PFSK-1 (cell line): ENCODE measurements around the gene VTCN1.

Source experiments
- POLR2AphosphoS5 ChIP-seq: IDR thresholded peaks from 2 replicates; pipeline ENCODE4 v1.6.1; 2012; ENCODE audit warnings: low read depth, mild to moderate bottlenecking, control low read depth, low read length, moderate library complexity
- TAF1 ChIP-seq: IDR thresholded peaks from 2 replicates; pipeline ENCODE4 v1.6.1; 2012; ENCODE audit warnings: low read length, control low read depth, borderline replicate concordance; ENCODE audit not compliant: insufficient read depth

DNA sequence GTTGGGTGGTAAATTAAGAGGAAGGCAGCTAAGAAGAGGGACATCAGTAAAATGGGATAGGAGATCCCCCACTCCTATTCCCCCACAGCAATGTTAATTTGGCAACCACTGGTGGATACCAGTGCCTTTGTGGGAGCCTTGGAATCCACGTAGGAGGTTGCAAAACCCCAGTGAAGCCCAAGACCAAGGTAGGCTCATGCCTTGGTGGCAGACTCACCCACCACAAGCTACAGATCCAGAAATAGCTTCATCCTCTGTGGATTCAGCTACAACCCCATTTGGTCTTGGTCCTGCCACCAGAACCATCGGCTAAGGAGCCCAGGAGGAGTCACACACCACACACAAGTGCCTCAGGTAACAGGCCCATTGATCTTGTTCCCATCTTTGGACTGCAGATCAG is 21.0 kb downstream of the VTCN1 start:
- TF ChIP-seq POLR2AphosphoS5: no peak
- no peak for TF ChIP-seq TAF1
